HepG2 (cell line): ENCODE data around the gene ATP13A3. TPM values are rescaled to one million over a fixed set of nuclear protein-coding genes. Genes with fewer than 3 reads are reported as not detected.

Experiments
- ATF5 ChIP-seq: sonication (generic); formaldehyde crosslinking; IDR thresholded peaks from 2 replicates; pipeline ENCODE4 v1.4.0; 2020; ENCODE audit warnings: mild to moderate bottlenecking, low read depth, missing genetic modification reagents
- DZIP1 ChIP-seq: sonication (generic); formaldehyde crosslinking; IDR thresholded peaks from 2 replicates; pipeline ENCODE4 v1.5.0; 2020; ENCODE audit warnings: mild to moderate bottlenecking, missing genetic modification reagents
- E2F1 ChIP-seq: sonication (generic); formaldehyde crosslinking; IDR thresholded peaks from 2 replicates; pipeline ENCODE4 v1.5.0; 2020; ENCODE audit warnings: missing genetic modification reagents
- FOXP4 ChIP-seq: sonication (generic); formaldehyde crosslinking; IDR thresholded peaks from 2 replicates; pipeline ENCODE4 v1.4.0; 2020; ENCODE audit warnings: missing genetic modification reagents
- MXD4 ChIP-seq: IDR thresholded peaks from 2 replicates; pipeline ENCODE4 v1.6.1; 2016; ENCODE audit warnings: mild to moderate bottlenecking, missing biosample characterization, missing genetic modification reagents
- NFYC ChIP-seq: IDR thresholded peaks from 2 replicates; pipeline ENCODE4 v1.6.1; 2016; ENCODE audit warnings: missing genetic modification reagents, missing compliant biosample characterization
- RBM22 ChIP-seq: fragments of 200-400 bp; formaldehyde crosslinking; optimal IDR thresholded peaks from 2 replicates; pipeline ENCODE3; 2017; ENCODE audit warnings: mild to moderate bottlenecking, low read length, moderate library complexity
- RFX5 ChIP-seq: IDR thresholded peaks from 2 replicates; pipeline ENCODE4 v1.6.1; 2011; ENCODE audit warnings: low read depth, low read length, improper control_type of control experiment
- SUZ12 ChIP-seq: fragments of 150-350 bp; IDR thresholded peaks from 2 replicates; pipeline ENCODE4 v1.6.1; 2014; ENCODE audit warnings: low read depth, low read length
- UBTF ChIP-seq: sonication (generic); formaldehyde crosslinking; IDR thresholded peaks from 2 replicates; pipeline ENCODE4 v1.4.0; 2020; ENCODE audit warnings: mild to moderate bottlenecking, missing genetic modification reagents
- ZFAT ChIP-seq: sonication (generic); formaldehyde crosslinking; conservative IDR thresholded peaks from 2 replicates; pipeline ENCODE4 v1.8.1; 2023; ENCODE audit warnings: missing genetic modification reagents, inconsistent platforms
- ZNF121 ChIP-seq: sonication (generic); formaldehyde crosslinking; IDR thresholded peaks from 2 replicates; pipeline ENCODE4 v1.5.0; 2020; ENCODE audit warnings: mild to moderate bottlenecking, missing genetic modification reagents
- ZNF33B ChIP-seq: sonication (generic); formaldehyde crosslinking; IDR thresholded peaks from 2 replicates; pipeline ENCODE4 v1.5.1; 2020; ENCODE audit warnings: mild to moderate bottlenecking, missing genetic modification reagents
- ZNF674 ChIP-seq: sonication (generic); formaldehyde crosslinking; IDR thresholded peaks from 2 replicates; pipeline ENCODE4 v1.5.0; 2020; ENCODE audit warnings: low read depth, mild to moderate bottlenecking, missing genetic modification reagents
- ZSCAN20 ChIP-seq: sonication (generic); formaldehyde crosslinking; IDR thresholded peaks from 2 replicates; pipeline ENCODE4 v1.4.0; 2020; ENCODE audit warnings: missing genetic modification reagents, mild to moderate bottlenecking, borderline replicate concordance
- ZSCAN29 ChIP-seq: sonication (generic); formaldehyde crosslinking; conservative IDR thresholded peaks from 2 replicates; pipeline ENCODE4 v1.4.0; 2020; ENCODE audit warnings: mild to moderate bottlenecking, missing genetic modification reagents
- polyA plus RNA-seq, 8 experiments: library from polyadenylated mRNA; depleted of rRNA in 3 of 8; stranded (reverse) in 7 of 8; unstranded in 1 of 8; fragments of >200 nt; fragmentation: Illumina TruSeq in 4 of 8; extraction: Trizol in 4 of 8; gene quantifications; 2 replicates each; pipeline versions ENCODE4 v1.2.1 to v1.2.3, GENCODE V29; 2011 to 2016; ENCODE audit warnings: low read depth in 4 of 8, missing spikeins in 1 of 8, mixed read lengths in 1 of 8; ENCODE audit not compliant: insufficient read depth in 1 of 8
- total RNA-seq, 5 experiments: library from RNA; depleted of rRNA; stranded (reverse); fragments of >200 nt; fragmentation: Illumina TruSeq; extraction: Trizol; gene quantifications; 2 replicates each; pipeline ENCODE4 v1.2.3, GENCODE V29; 2016; ENCODE audit warnings: low read depth in 1 of 5
- TF ChIP-seq, protein P1 (sequence below): fragments of 450-650 bp; IDR thresholded peaks from 2 replicates; pipeline ENCODE4 v1.6.1; 2016
- TF ChIP-seq, protein P2 (sequence below): sonication (generic); formaldehyde crosslinking; IDR thresholded peaks from 2 replicates; pipeline ENCODE4 v1.4.0; 2020; ENCODE audit warnings: missing genetic modification reagents, low read depth, mild to moderate bottlenecking, borderline replicate concordance

The ATP13A3 gene
- total and polyA plus RNA-seq, 2 of the 13 experiments (the other 11 are each of a cell fraction or from before 2014, with no cell fraction given) = 44.9 to 80.8 TPM

GRCh38 chr3:194494951-194495374 is 8.2 kb upstream of the ATP13A3 start (continued):
- TF ChIP-seq, protein P1, sequence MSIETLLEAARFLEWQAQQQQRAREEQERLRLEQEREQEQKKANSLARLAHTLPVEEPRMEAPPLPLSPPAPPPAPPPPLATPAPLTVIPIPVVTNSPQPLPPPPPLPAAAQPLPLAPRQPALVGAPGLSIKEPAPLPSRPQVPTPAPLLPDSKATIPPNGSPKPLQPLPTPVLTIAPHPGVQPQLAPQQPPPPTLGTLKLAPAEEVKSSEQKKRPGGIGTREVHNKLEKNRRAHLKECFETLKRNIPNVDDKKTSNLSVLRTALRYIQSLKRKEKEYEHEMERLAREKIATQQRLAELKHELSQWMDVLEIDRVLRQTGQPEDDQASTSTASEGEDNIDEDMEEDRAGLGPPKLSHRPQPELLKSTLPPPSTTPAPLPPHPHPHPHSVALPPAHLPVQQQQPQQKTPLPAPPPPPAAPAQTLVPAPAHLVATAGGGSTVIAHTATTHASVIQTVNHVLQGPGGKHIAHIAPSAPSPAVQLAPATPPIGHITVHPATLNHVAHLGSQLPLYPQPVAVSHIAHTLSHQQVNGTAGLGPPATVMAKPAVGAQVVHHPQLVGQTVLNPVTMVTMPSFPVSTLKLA = peak; percentile 95
- TF ChIP-seq E2F1 (no peak), ZSCAN29 (CRISPR knock-in tag) (no peak), SUZ12 (no peak), UBTF (peak; percentile 55), ZNF33B (CRISPR knock-in tag) (no peak), RFX5 (no peak), FOXP4 (CRISPR knock-in tag) (peak; percentile 90), ZNF121 (CRISPR knock-in tag) (peak; percentile 51; the same call in 1 of the 2 replicates), MXD4 (CRISPR knock-in tag) (no peak), ATF5 (no peak), DZIP1 (CRISPR knock-in tag) (no peak), RBM22 (no peak), ZSCAN20 (CRISPR knock-in tag) (no peak), NFYC (CRISPR knock-in tag) (no peak), ZNF674 (CRISPR knock-in tag) (no peak), ZFAT (CRISPR knock-in tag) (no peak)
- TF ChIP-seq, protein P2, sequence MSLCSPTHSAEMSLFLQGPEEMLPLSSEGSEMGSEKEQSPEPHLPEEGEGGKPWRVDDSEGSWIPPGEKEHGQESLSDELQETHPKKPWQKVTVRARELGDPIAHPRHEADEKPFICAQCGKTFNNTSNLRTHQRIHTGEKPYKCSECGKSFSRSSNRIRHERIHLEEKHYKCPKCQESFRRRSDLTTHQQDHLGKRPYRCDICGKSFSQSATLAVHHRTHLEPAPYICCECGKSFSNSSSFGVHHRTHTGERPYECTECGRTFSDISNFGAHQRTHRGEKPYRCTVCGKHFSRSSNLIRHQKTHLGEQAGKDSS (CRISPR knock-in tag) = peak; percentile 74; the same call in 1 of the 2 replicates
